H9 (cell line): Measurements from ENCODE around the gene SPSB2. TPM values are rescaled to one million over a fixed set of nuclear protein-coding genes. Genes with fewer than 3 reads are reported as not detected.

Experiments
- DNase-seq: peaks from one replicate; pipeline ENCODE4 v3.0.0-alpha.2; 2017
- H2AFZ ChIP-seq: one replicate; pipeline ENCODE4 v1.6.1; 2013; ENCODE audit warnings: mild to moderate bottlenecking, low read length, control low read depth, moderate library complexity
- H2AK5ac ChIP-seq: 2 replicates; pipeline ENCODE4 v1.6.1; 2013; ENCODE audit warnings: low read length, control low read depth, mixed read lengths; ENCODE audit not compliant: insufficient read length
- H2BK120ac ChIP-seq: one replicate; pipeline ENCODE4 v1.6.1; 2013; ENCODE audit warnings: low read depth, mild to moderate bottlenecking, low read length, control low read depth, inconsistent platforms; ENCODE audit not compliant: poor library complexity, severe bottlenecking
- H2BK12ac ChIP-seq: 2 replicates; pipeline ENCODE4 v1.6.1; 2013; ENCODE audit warnings: low read length, control low read depth, mixed read lengths, low read depth; ENCODE audit not compliant: insufficient read length
- H2BK15ac ChIP-seq: 2 replicates; pipeline ENCODE4 v1.6.1; 2013; ENCODE audit warnings: low read depth, low read length, control low read depth
- H2BK20ac ChIP-seq: one replicate; pipeline ENCODE4 v1.6.1; 2013; ENCODE audit warnings: low read depth, mild to moderate bottlenecking, low read length, control low read depth, inconsistent platforms; ENCODE audit not compliant: poor library complexity, severe bottlenecking
- H2BK5ac ChIP-seq: 2 replicates; pipeline ENCODE4 v1.6.1; 2013; ENCODE audit warnings: low read length, control low read depth, mixed read lengths; ENCODE audit not compliant: insufficient read length
- H3K14ac ChIP-seq: 2 replicates; pipeline ENCODE4 v1.6.1; 2013; ENCODE audit warnings: low read length, control low read depth; ENCODE audit not compliant: insufficient read depth
- H3K18ac ChIP-seq: 2 replicates; pipeline ENCODE4 v1.6.1; 2013; ENCODE audit warnings: low read depth, mild to moderate bottlenecking, mixed read lengths, low read length, control low read depth; ENCODE audit not compliant: insufficient read length
- H3K23ac ChIP-seq: 2 replicates; pipeline ENCODE4 v1.6.1; 2013; ENCODE audit warnings: low read length, control low read depth, mixed read lengths, low read depth; ENCODE audit not compliant: insufficient read length
- H3K23me2 ChIP-seq: 2 replicates; pipeline ENCODE4 v1.6.1; 2013; ENCODE audit warnings: low read depth, mild to moderate bottlenecking, mixed read lengths, low read length, control low read depth; ENCODE audit not compliant: insufficient read length, poor library complexity, severe bottlenecking
- H3K27ac ChIP-seq: 2 replicates; pipeline ENCODE4 v1.5.1; 2013; ENCODE audit warnings: low read length, control low read depth, mixed read lengths, low read depth; ENCODE audit not compliant: insufficient read length
- H3K27me3 ChIP-seq: 2 replicates; pipeline ENCODE4 v1.6.1; 2013; ENCODE audit warnings: low read length, control low read depth, inconsistent platforms; ENCODE audit not compliant: insufficient read depth
- H3K4ac ChIP-seq: 2 replicates; pipeline ENCODE4 v1.6.1; 2013; ENCODE audit warnings: low read depth, mild to moderate bottlenecking, control low read depth, inconsistent platforms, low read length, moderate library complexity
- H3K4me1 ChIP-seq: 2 replicates; pipeline ENCODE4 v1.6.1; 2013; ENCODE audit warnings: low read length, control low read depth, inconsistent platforms; ENCODE audit not compliant: insufficient read depth
- H3K4me2 ChIP-seq: 2 replicates; pipeline ENCODE4 v1.6.1; 2013; ENCODE audit warnings: low read length, control low read depth, mixed read lengths; ENCODE audit not compliant: insufficient read length, insufficient read depth
- H3K56ac ChIP-seq: 2 replicates; pipeline ENCODE4 v1.6.1; 2013; ENCODE audit warnings: low read depth, mild to moderate bottlenecking, mixed read lengths, low read length, control low read depth; ENCODE audit not compliant: insufficient read length
- H3K79me1 ChIP-seq: 2 replicates; pipeline ENCODE4 v1.6.1; 2013; ENCODE audit warnings: low read depth, mild to moderate bottlenecking, moderate library complexity, low read length, control low read depth, inconsistent platforms; ENCODE audit not compliant: insufficient read depth, poor library complexity, severe bottlenecking
- H3K79me2 ChIP-seq: 2 replicates; pipeline ENCODE4 v1.6.1; 2013; ENCODE audit warnings: low read length, control low read depth, inconsistent platforms; ENCODE audit not compliant: insufficient read depth
- H3K9ac ChIP-seq: 2 replicates; pipeline ENCODE4 v1.6.1; 2013; ENCODE audit warnings: low read length, control low read depth, mixed read lengths; ENCODE audit not compliant: insufficient read length; ENCODE audit errors: extremely low read depth
- H3K9me3 ChIP-seq: one replicate; pipeline ENCODE4 v1.6.1; 2013; ENCODE audit warnings: low read depth, low read length, inconsistent platforms; ENCODE audit not compliant: control insufficient read depth
- H3T11ph ChIP-seq: one replicate; pipeline ENCODE4 v1.6.1; 2013; ENCODE audit warnings: mild to moderate bottlenecking, low read length, control low read depth, inconsistent platforms
- H4K20me1 ChIP-seq: one replicate; pipeline ENCODE4 v1.6.1; 2013; ENCODE audit not compliant: control insufficient read depth, insufficient read length, insufficient read depth
- H4K5ac ChIP-seq: 2 replicates; pipeline ENCODE4 v1.6.1; 2013; ENCODE audit warnings: low read depth, mild to moderate bottlenecking, mixed read lengths, low read length, control low read depth; ENCODE audit not compliant: insufficient read length
- H4K8ac ChIP-seq: replicated peaks from 2 replicates; pipeline ENCODE4 v1.6.1; 2013; ENCODE audit warnings: low read length, control low read depth, mixed read lengths, low read depth; ENCODE audit not compliant: insufficient read length
- H4K91ac ChIP-seq: 2 replicates; pipeline ENCODE4 v1.6.1; 2013; ENCODE audit warnings: low read depth, mild to moderate bottlenecking, moderate library complexity, mixed read lengths, low read length, control low read depth; ENCODE audit not compliant: insufficient read length
- H3K27ac Mint-ChIP-seq, 3 experiments: 2 replicates in 2 of 3; 3 replicates in 1 of 3; pipeline ENCODE4 v1.8.0; 2020 to 2021; ENCODE audit warnings: mixed read lengths in 3 of 3, mild to moderate bottlenecking in 1 of 3, moderate library complexity in 1 of 3
- H3K27me3 Mint-ChIP-seq: 2 replicates; pipeline ENCODE4 v1.8.0; 2021; ENCODE audit warnings: low read depth, mild to moderate bottlenecking, moderate library complexity, mixed read lengths
- H3K36me3 Mint-ChIP-seq, 3 experiments: 2 replicates in 2 of 3; 3 replicates in 1 of 3; pipeline ENCODE4 v1.8.0; 2020 to 2021; ENCODE audit warnings: low read depth in 3 of 3, mixed read lengths in 3 of 3; ENCODE audit not compliant: insufficient read depth in 1 of 3
- H3K4me1 Mint-ChIP-seq, 2 experiments: 2 replicates each; pipeline ENCODE4 v1.8.0; 2020; ENCODE audit warnings: mixed read lengths in 2 of 2
- H3K4me3 Mint-ChIP-seq, 2 experiments: 2 replicates in 1 of 2; 3 replicates in 1 of 2; pipeline ENCODE4 v1.8.0; 2020 to 2021; ENCODE audit warnings: mild to moderate bottlenecking in 2 of 2, mixed read lengths in 2 of 2, moderate library complexity in 1 of 2
- H3K9me3 Mint-ChIP-seq, 2 experiments: 2 replicates in 1 of 2; 3 replicates in 1 of 2; pipeline ENCODE4 v1.8.0; 2020; ENCODE audit warnings: mild to moderate bottlenecking in 2 of 2, mixed read lengths in 2 of 2, moderate library complexity in 1 of 2
- CTCF ChIP-seq: fragments of 200-600 bp; sonication (generic); conservative IDR thresholded peaks from 3 replicates; pipeline ENCODE4 v1.8.0; 2021; ENCODE audit warnings: antibody characterized with exemption, mild to moderate bottlenecking
- WGBS: extraction: QIAGEN DNeasy Blood & Tissue Kit; methylation state at CpG from one replicate; pipeline ENCODE4 v1.1.7; 2013; ENCODE audit warnings: missing lambda C conversion rate, low lambda C conversion rate, mixed read lengths; ENCODE audit not compliant: insufficient read length; ENCODE audit errors: extremely low coverage; 5-methylcytosine and 5-hydroxymethylcytosine counted together
- total RNA-seq: library from RNA; stranded (reverse); gene quantifications from 2 replicates; pipeline ENCODE4 v1.2.1, GENCODE V29; 2021

Gene SPSB2
- total RNA-seq, 1 experiment from 2014 or later, result 13.7 TPM

DNA sequence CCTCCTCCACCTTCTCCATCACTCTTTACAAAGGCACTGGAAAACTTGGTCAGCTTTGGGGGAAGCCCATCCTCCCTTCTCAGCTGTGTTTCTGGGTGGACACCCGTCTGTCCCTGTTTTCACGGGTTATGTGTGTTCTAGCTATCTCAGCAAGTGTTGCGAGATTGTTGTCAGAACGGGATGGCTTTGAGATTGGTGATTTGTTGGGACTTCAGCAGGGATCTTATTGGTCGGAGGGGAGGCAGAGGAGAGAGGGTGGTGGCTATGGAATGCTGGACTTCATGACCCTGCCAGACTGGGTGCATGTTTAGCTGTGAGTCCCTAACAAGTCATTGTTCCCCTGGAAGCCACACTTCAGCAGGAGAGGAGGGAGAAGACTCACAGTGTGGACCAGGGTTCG lies 19.1 kb downstream of the SPSB2 start:
- Mint-ChIP-seq H3K4me1 (peaks cover 24 to 26% of the 10 kb centered on the region in 2 experiments), H3K27me3 (no peaks in the 10 kb centered on the region), H3K4me3 (peak overlapping the region in 1 of 2 experiments; percentile 94; a peak in 4 of 5 replicates), H3K9me3 (no peaks in the 10 kb centered on the region; a peak in 1 of 5 replicates), H3K27ac (peak overlapping the region; percentile 59 to 84 (median 71); a peak in 5 of 7 replicates), H3K36me3 (peaks cover 26 to 60% (median 57%) of the 10 kb centered on the region in 3 experiments; a peak in 6 of 7 replicates)
- Histone ChIP-seq H3K4me2 (no peak overlapping the region), H2BK15ac (no peak overlapping the region), H3K23ac (no peak overlapping the region), H2BK5ac (no peak overlapping the region), H3K27ac (no peak overlapping the region), H3K27me3 (no peaks in the 10 kb centered on the region), H2BK20ac (no peak overlapping the region), H4K5ac (no peak overlapping the region), H3K4ac (no peak overlapping the region), H3K9me3 (no peaks in the 10 kb centered on the region), H2BK120ac (no peak overlapping the region), H4K20me1 (peaks cover 2% of the 10 kb centered on the region), H3K18ac (no peak overlapping the region), H3K23me2 (peaks cover 16% of the 10 kb centered on the region), H4K8ac (no peak overlapping the region), H2BK12ac (no peak overlapping the region), H3K56ac (no peak overlapping the region), H2AFZ (no peak overlapping the region), H3K4me1 (no peaks in the 10 kb centered on the region; the same call in 1 of the 2 replicates), H3K9ac (no peak overlapping the region), H3T11ph (no peak overlapping the region), H3K79me1 (no peaks in the 10 kb centered on the region), H3K14ac (no peak overlapping the region; the same call in 1 of the 2 replicates), H3K79me2 (peaks cover 5% of the 10 kb centered on the region; the same call in 1 of the 2 replicates), H2AK5ac (no peak overlapping the region), H4K91ac (no peak overlapping the region)
- no CpG with 5 or more reads among the region's 6 CpGs for WGBS
- TF ChIP-seq CTCF, result no peak
- DNase-seq, result no peak
